Measurements from ENCODE around the gene CRYZ.
"Not testable (repeated sequence)": the region's sequence is repeated elsewhere in the genome, so short reads cannot be mapped to it uniquely, and the experiment has no call there.

CRYZ gene

DNA sequence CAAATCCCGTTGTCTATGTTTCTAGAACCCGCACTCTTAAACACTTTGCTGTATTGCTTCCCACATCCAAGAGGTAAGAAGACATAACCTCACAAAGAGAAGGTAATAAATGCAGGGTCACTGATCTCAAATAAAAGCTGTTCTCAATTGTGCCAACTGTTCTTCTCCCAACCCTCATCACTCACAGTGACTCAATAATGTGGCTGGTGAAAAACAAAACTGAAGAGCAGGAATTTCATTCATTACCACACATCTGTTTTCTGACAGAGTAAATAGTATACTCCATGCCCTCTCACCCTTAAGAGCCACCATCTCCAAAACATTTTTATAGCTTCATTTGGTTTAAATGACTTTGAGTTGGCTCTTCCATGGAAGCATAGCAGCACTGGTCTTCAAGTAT, 53.0 kb downstream of the CRYZ start:
- no peak for FAIRE-seq

DNA sequence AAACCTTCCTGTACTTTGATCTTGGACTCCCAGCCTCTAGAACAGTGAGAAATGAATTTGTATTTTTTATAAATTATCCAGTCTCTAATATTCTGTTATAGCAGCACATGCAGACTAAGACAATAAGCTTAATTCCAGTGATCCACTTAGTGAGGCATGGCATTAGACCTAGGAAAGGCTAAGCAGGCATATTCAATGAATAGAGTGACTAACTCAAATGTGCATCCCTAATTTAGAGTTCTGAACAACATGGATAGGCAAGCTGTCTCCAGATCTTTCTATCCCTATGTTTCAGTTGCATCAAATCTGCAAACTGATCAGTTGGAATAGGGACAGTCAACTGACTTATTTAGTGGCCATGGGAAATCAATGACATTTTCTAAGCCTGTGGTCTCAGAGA, 54.9 kb downstream of the CRYZ start:
- no peak for FAIRE-seq

- FAIRE-seq, result no peak
Measured at GRCh38 chr1:74674278-74675048, 58.4 kb downstream of the CRYZ start.

GRCh38 chr1:74673351-74674111, 59.3 kb downstream of the CRYZ start, which contains the start of gene ERICH3:
Gene ERICH3 (minus strand): TSS chr1:74673792. CDS start chr1:74673519, 273 bp downstream.
- no peak for FAIRE-seq

DNA sequence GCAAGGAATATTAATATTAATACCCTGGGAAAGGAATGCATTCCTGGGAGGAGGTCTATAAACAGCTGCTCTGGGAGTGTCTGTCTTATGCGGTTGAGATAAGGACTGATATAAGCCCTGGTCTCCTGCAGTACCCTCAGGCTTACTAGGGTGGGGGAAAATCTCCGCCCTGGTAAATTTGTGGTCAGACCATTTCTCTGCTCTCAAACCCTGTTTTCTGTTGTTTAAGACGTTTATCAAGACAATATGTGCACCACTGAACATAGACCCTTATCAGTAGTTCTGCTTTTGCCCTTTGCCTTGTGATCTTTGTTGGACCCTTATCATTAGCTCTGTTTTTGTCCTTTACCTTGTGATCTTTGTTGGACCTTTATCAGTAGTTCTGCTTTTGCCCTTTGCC, 62.0 kb downstream of the CRYZ start:
- FAIRE-seq, result not testable (repeated sequence)
